OCI-LY1 (cell line): ENCODE measurements around the gene KCNMA1.

Source experiments
- CTCF ChIP-seq: fragments of 200-600 bp; sonication (generic), shearing (Covaris generic); IDR thresholded peaks from 2 replicates; pipeline ENCODE4 v1.5.1; 2017; ENCODE audit warnings: mild to moderate bottlenecking, antibody characterized with exemption, low read length, moderate library complexity, mixed read lengths
- EZH2 ChIP-seq: fragments of 200-600 bp; sonication (generic), shearing (Covaris generic); IDR thresholded peaks from 2 replicates; pipeline ENCODE4 v1.8.0; 2017; ENCODE audit warnings: borderline replicate concordance, mixed run types, mild to moderate bottlenecking, antibody characterized with exemption, low read length, moderate library complexity, mixed read lengths

GRCh38 chr10:77138541-77138940 lies 499.1 kb downstream of the KCNMA1 start:
- TF ChIP-seq CTCF, result no peak
- no peak for TF ChIP-seq EZH2
